ENCODE results near the gene FLYWCH2.

- TF ChIP-seq REST (IDR thresholded peaks at IDR 0.05; ENCODE audit: insufficient read depth in 1 of 2, low read depth in 2 of 2, low read length in 2 of 2) = no peak
- 0 out of 2 replicates have a peak, but pooled peaks have one; percentile 49 for TF ChIP-seq TAF1 (IDR thresholded peaks at IDR 0.05; ENCODE audit: borderline replicate concordance, insufficient read depth, low read length)
- TF ChIP-seq POLR2AphosphoS5 (IDR thresholded peaks at IDR 0.05; ENCODE audit: low read depth, low read length) = peak; percentile 78
- TF ChIP-seq SIN3A (IDR thresholded peaks at IDR 0.05; ENCODE audit: borderline replicate concordance, insufficient read depth, low read length) = 0 out of 2 replicates have a peak, but pooled peaks have one; percentile 25
- peak; percentile 93 for TF ChIP-seq FOXP2 (optimal IDR thresholded peaks at IDR 0.05; ENCODE audit: borderline replicate concordance, extremely low read depth, extremely low read length, insufficient read depth)
Observed at GRCh38 chr16:2911638-2912329, 28.8 kb downstream of the FLYWCH2 start, which contains the start of gene FLYWCH1.

Data from PFSK-1 (cell line).